HG02798 (cell line): ENCODE data around the gene ADAMTS12.

Experiments used
- ATAC-seq: cut with Tn5 transposase; IDR thresholded peaks from one replicate; pipeline ENCODE4 v1.9.1; 2021; ENCODE audit warnings: mild to moderate bottlenecking; ENCODE audit not compliant: unreplicated experiment, poor library complexity

The ADAMTS12 gene

DNA sequence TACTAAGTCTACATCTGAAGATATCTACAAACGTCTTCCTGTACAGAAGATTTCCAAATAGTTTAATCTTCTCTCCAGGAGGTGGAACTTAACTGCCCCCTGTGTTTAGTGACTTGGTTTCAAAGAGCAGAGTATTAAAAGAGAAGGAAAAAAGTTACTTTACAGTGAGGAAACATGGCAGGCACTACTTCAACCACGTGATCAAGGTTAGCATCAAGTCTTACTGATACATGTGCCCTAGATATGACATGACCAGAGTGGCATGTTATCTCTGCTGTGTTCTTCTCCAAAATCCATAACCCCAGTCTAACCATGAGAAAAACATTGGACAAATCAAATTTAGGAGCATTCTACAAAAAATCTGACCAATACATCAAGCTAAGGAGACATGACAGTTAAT is 125.8 kb downstream of the ADAMTS12 start:
- no peak for ATAC-seq

DNA sequence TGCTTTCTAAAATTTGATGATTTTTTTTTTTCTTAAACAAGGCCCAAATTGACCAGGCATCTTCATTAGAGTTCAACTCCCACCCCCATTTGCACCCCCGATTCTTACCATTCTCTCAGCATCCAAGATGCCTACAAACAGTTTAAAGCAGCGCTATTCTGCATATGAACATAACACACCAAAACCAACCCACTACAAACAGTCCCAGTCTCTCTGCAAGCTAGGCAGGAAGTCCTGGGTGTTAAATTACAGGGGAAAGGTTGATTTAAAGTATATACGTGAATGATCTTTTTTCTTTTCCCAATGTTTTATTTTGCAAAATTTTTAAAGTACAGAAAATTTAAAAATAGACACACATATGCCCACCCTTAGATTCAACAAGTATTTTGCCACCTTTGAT is 127.0 kb downstream of the ADAMTS12 start:
- no peak for ATAC-seq

- ATAC-seq = no peak
Measured at GRCh38 chr5:33763435-33763834, 128.4 kb downstream of the ADAMTS12 start.

- no peak for ATAC-seq
Measured at GRCh38 chr5:33762859-33763258, 128.9 kb downstream of the ADAMTS12 start.

DNA sequence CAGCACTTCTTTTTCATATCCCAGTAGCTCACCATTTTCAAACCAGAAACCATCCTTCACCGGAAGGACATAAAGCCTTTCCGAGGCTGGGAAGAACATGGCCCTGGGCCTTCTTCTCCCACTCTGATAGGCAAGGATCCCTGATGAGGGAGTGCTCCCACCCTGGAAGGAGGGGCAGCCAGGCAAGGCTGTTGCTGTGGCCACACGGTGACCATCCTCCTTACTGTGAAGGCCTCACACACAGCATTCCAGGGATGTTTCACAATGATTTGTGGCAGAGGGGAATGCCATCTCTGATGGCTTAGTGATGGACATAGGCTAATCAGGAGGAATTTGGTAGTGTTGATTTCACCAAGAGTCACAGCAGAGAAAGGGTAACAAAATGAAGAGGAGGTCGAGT is 130.7 kb downstream of the ADAMTS12 start:
- no peak for ATAC-seq

- ATAC-seq = no peak
Measured at GRCh38 chr5:33758737-33759136, 133.1 kb downstream of the ADAMTS12 start.

DNA sequence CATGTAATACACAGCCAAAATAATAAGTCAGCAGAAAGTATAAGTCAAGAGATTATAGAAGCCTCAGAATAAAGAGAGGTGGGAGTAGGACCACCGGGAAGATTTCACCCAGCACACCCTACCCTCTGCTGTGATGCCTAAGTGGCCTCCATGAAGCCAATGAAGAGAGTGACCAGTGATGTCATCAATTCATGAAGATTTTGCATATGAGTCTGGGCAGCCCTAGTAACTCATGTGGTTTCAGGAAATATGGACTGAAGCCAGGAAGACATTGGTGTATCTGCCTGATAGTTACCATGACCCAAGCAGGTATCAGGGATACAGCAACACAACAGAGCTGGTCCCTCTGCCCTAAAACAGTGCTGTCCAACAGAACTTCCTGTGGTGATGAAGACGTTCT is 135.3 kb downstream of the ADAMTS12 start:
- no peak for ATAC-seq

GRCh38 chr5:33755231-33755630 is 136.6 kb downstream of the ADAMTS12 start:
- no peak for ATAC-seq

DNA sequence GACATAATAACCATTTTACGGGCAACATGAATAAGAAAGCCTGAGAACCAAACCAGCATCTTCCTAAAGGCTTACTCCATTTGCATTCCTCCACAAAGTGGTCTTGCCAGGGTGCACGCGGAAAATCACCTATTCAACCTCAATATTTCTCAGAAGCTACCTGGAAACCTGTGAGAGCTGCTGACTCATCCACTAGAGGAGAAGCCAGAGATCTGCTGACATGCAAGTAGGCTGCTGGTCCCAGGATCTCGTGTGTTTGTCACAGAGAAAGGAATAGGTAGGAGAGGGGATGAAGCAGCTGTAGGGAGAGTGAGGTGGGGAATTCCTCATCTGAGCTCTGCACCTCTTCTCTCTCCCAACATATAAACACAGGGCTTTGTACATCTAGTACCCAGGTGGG is 138.1 kb downstream of the ADAMTS12 start:
- no peak for ATAC-seq

DNA sequence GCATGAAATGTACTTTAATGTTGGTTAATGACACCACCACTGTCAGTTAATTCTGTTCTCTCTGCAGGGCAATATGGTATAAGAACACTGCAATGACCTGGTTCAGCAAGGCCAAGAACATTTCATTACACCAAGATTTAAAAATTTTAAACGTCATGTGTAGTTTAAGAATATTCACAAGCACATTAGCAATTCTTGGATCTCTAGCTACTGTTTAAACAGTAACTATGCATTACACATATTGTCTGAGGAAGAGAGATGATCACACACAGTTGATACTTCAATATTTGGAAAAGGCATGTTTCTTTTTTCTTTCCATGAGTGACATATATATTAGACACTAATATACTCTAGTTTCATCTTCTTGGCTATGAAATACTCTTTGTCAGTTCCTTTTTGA is 143.0 kb downstream of the ADAMTS12 start:
- no peak for ATAC-seq

DNA sequence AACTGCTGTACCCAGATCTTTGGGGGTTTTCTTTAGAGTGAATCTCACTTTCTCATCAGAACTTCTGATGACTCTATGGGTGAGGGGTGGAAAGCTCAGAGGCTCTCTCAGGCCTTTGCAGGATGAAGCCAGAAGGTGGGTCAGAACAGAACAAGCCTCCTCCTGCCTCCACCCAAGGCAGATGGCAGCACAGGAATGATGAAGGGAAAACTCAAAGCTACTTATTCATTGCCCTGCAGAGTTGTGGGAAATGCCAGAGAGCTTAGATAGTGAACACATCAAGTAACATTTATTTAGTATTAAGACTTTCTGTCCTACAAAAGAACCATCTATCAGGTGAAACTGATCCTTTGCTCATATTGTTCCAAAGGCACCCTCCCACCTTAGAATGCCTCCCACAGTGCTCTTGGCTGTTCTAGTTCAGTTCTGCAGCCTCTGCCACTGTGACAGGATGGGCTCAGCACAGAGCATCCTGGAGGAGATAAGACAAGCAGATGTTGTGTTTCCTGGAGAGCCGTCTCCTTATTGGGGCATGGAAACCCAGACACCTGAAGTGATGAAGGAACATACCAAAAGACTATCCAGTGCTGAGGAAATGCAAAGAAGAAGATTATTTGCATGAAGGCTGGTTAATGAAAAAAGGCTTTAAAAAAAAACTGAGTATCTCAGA is 146.6 kb downstream of the ADAMTS12 start:
- ATAC-seq = no peak

- ATAC-seq = no peak
Measured at GRCh38 chr5:33743099-33743498, 148.7 kb downstream of the ADAMTS12 start.

DNA sequence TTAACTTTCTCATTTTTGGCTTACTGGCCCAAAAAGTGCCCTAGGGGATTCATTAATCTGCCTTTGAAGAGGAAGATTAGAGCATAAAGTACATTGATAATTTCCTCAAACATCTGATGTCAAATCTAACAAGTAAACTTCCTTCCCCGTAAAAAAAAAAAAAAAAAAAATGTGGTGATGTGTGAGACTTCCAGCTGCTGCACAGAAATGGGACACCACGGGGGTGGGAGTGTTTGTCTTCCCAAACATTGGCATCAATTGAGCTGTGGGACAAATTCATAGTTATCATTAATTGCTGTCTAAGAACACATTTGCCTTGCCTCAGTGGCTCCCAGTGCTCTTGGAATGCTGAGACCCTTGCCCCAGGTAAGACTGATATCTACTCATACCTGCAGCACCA is 149.6 kb downstream of the ADAMTS12 start:
- ATAC-seq = no peak

GRCh38 chr5:33738967-33739366 is 152.8 kb downstream of the ADAMTS12 start:
- ATAC-seq = no peak

GRCh38 chr5:33738097-33738496 is 153.7 kb downstream of the ADAMTS12 start:
- ATAC-seq = no peak

- no peak for ATAC-seq
Measured at GRCh38 chr5:33737697-33738096, 154.1 kb downstream of the ADAMTS12 start.

- ATAC-seq = no peak
Measured at GRCh38 chr5:33737284-33737683, 154.5 kb downstream of the ADAMTS12 start.

- ATAC-seq = no peak
Measured at GRCh38 chr5:33736510-33736909, 155.3 kb downstream of the ADAMTS12 start.

- ATAC-seq = no peak
Measured at GRCh38 chr5:33735072-33735471, 156.7 kb downstream of the ADAMTS12 start.

- no peak for ATAC-seq
Measured at GRCh38 chr5:33734537-33734936, 157.3 kb downstream of the ADAMTS12 start.

- ATAC-seq = no peak
Measured at GRCh38 chr5:33733225-33733624, 158.6 kb downstream of the ADAMTS12 start.

GRCh38 chr5:33726422-33727165 is 165.2 kb downstream of the ADAMTS12 start:
- no peak for ATAC-seq
